RKO (cell line): ENCODE results near the gene ZNF575.

ENCODE experiments used
- DNase-seq: peaks from one replicate; pipeline ENCODE4 v3.0.0-alpha.2; 2016; ENCODE audit warnings: low spot score

Gene ZNF575

DNA sequence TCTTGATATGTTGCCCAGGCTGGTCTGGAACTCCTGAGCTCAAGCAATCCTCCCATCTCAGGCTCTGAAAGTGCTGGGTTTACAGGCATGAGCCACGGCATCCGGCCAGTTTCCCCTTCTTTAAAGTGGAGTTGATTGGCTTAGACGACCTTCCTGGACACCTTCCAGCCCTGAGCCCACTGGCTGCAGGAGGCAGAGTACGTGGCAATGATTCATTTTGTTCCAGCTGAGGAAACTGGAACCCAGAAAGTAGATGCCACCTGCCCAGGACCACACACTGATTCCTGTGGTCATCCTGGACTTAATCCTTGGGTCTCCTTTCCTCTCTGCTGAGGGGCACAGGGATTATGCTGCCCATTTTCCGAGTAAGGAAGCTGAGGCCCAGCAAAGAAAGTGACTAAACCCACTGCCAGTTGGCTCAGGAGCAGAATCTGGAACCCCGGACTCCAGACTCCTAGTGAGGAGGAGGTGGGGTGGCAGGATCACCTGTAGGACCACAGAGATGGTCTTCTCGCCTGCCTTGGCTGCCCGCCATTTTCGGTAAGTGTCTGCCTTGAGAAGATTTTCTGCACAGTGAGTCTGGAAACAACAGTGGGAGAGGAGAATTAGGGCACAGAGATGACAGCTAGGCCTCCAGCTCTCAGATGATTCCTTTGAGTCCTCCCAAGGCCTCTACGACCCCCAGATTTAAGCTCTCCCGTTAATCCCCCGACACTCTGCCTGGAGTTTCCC, 41.6 kb downstream of the ZNF575 start:
- peak; percentile 91 for DNase-seq

DNA sequence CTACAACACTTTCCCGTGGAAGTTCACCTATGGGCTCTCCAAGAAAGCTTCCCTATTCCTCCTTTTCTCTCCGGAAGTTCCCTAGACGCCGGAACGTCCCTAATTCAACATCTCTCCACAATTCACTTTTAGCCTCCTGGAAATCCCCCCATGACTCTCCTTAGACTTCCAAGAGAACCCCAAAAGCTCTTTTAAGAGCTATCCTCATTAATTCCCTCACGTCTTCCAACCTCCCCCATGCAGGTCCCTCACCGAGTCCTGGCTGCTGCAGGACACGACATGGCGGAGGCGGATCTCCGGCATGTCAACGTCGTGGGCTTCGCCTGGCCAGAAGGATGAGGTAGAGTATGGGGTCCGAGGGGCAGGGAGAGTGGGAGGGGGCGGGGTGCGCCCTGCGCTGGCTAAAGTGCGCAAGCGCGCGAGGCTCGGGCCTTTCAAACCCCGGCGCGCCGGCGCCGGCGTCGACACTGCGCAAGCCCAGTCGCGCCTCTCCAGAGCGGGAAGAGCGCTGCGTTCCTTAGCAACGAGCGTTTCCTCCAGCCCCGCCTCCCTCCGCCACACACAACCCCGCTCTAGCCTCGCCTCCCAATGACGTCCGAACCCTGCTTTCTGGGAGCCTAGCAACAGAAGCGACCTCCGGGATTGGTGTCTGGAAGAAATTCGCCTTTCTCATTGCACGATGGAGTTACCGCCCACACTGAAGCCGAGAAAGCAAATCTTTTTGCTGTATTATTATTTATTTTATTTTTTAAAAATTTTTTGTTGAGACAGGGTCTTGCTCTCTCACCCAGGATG, 42.4 kb downstream of the ZNF575 start, which contains the start of the genes PINLYP and XRCC1:
Gene PINLYP, plus strand, starts transcription at position 646 of the 795 bp plus-strand sequence. CDS start 1,391 bp downstream, outside the sequence.
Gene XRCC1, minus strand, starts transcription at position 372 of the 795 bp plus-strand sequence. Its CDS starts 69 bp downstream, at position 303.
- DNase-seq, result peak; percentile 98

DNA sequence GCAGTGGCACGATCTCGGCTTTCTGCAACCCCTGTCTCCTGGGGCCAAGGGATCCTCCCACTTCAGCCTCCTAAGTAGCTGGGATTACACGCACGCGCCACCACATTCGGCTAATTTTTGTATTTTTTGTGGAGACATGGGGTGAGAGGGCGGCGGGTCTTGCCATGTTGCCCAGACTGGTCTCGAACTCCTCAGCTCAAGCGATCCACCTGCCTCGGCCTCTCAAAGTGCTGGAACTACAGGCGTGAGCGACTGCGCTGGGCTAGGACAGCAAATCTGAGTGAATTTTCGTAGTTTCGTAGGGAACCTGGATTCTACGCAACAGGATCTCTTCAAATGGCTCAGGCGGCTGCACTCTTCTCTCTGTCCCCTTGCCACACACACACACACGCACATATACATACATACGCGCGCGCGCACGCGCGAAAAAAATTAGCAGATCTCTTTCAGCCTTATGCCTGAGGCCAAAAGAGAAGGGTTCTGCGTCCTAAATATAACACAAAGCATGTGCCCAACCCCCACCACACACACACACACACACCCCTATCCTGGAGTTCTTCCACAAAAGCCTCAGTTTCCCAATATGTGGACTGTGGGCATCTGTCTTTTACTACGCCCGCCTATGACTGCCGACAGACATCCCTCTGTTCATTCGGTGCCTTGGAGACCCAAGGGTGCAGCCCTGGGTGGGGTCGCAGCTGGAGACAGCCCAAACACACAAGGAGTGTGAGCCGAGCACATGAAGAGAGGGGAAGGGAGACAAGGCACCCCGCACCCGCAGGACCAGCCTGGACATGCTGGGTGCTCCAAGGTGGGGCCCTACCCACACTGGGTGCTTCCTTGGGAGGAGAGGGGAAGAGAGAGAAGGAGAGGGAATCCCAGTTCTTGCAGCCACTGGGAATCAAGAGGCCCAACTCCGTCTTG, 43.2 kb downstream of the ZNF575 start:
- DNase-seq, result no peak

DNA sequence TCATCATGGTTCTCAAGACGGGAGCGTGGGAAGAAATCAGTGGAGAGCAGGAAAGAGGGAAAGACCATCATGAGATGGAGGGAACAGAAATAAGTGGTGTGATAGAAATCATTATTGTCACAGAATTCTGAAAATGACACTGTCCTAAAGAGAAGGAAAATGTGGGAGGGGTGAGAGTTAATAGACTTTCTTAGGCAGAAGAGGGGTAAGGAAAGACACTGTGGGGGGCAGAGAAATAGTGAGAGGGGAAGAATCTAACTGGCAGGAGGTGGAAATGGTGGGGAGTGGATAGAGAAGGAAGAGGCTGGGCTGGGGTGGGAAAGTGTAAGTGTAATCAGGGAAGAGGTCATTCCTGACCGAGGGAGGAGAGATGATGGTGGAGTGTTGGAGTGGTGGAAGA, 45.8 kb downstream of the ZNF575 start:
- no peak for DNase-seq

DNA sequence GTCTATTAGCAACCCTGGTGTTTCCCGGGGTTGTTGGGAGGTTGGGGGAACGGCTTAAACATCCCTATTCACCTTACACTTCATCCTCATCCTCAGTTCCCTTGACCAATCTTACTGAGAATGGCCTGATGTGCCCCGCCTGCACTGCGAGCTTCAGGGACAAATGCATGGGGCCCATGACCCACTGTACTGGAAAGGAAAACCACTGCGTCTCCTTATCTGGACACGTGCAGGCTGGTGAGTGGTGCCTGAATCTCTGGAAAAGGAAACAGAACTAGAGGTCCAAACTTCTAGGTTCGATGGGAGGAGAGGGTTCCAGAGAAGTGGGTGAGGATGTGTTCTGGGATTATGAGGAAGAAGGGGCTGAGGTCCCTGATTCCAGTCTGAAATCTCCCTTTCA, 48.5 kb downstream of the ZNF575 start:
- no peak for DNase-seq

DNA sequence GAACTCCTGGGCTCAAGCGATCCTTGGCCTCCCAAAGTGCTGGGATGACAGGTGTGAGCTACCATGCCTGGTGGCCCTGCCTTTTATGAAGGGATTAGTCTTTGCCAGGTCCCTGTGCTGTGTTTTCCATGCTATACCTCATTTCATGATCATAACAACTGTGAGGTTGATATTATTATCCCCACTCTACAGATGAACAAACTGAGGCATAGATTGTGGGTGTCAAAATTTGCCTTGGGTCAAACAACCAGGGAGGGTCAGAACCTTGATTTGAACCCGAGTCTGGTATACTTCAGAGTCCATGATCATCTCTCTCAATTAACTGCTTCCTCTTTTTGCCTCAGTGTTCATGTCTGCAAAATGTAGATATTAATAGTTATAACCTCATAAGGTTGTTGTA, 49.5 kb downstream of the ZNF575 start:
- no peak for DNase-seq

DNA sequence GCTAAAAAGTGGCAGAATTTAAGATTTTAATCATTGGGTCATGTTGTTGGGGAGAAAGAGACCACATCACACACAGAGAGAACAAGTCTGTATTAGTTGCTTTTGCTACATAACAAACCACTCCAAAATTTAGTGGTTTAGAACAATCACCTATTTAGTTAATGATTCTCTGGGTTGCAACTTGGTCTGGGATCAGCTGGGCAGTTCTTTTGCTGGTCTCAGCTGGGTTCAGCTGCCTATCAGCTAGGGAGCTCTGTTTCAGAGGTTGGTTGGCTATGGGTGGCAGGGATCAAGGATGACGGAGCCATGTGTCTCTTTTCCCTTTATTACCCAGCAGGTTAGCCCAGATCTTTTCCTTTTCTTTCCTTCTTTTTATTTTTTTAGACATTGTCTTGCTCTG, 51.5 kb downstream of the ZNF575 start:
- DNase-seq, result no peak
